ENCODE measurements around the gene SLF2.

GRCh38 chr10:100874702-100875483 is 37.9 kb upstream of the SLF2 start:
- no peak for TF ChIP-seq REST (IDR thresholded peaks at IDR 0.05; ENCODE audit: insufficient replicate concordance, low read depth)
- TF ChIP-seq, protein P1, sequence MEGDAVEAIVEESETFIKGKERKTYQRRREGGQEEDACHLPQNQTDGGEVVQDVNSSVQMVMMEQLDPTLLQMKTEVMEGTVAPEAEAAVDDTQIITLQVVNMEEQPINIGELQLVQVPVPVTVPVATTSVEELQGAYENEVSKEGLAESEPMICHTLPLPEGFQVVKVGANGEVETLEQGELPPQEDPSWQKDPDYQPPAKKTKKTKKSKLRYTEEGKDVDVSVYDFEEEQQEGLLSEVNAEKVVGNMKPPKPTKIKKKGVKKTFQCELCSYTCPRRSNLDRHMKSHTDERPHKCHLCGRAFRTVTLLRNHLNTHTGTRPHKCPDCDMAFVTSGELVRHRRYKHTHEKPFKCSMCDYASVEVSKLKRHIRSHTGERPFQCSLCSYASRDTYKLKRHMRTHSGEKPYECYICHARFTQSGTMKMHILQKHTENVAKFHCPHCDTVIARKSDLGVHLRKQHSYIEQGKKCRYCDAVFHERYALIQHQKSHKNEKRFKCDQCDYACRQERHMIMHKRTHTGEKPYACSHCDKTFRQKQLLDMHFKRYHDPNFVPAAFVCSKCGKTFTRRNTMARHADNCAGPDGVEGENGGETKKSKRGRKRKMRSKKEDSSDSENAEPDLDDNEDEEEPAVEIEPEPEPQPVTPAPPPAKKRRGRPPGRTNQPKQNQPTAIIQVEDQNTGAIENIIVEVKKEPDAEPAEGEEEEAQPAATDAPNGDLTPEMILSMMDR (IDR thresholded peaks at IDR 0.05; ENCODE audit: insufficient read depth, low read length), result no peak
- no peak for TF ChIP-seq POLR2AphosphoS5 (IDR thresholded peaks at IDR 0.05; ENCODE audit: low read depth)
